Liver (tissue), 3 donors: Measurements from ENCODE around the gene C21orf58.

ENCODE experiments used
- ATF3 ChIP-seq: IDR thresholded peaks from 2 replicates; pipeline ENCODE4 v1.6.1; 2016; ENCODE audit warnings: antibody characterized with exemption
- CTCF ChIP-seq: fragments of 150-350 bp; IDR thresholded peaks from 2 replicates; pipeline ENCODE4 v1.5.1; 2017; ENCODE audit warnings: improper control_type of control experiment, low read depth, low read length; ENCODE audit not compliant: missing input control
- EGR1 ChIP-seq, 2 donors: IDR thresholded peaks; 2 replicates each; pipeline ENCODE4 v1.6.1; 2016 to 2018; ENCODE audit warnings: antibody characterized with exemption in 2 of 2, low read depth in 2 of 2
- FOXA1 ChIP-seq: IDR thresholded peaks from 2 replicates; pipeline ENCODE4 v1.6.1; 2016; ENCODE audit warnings: antibody characterized with exemption
- GABPA ChIP-seq, 2 donors: IDR thresholded peaks in 1 of 2; conservative IDR thresholded peaks in 1 of 2; 2 replicates each; pipeline ENCODE4 v1.6.1; 2016; ENCODE audit warnings: antibody characterized with exemption in 2 of 2, mild to moderate bottlenecking in 1 of 2, moderate library complexity in 1 of 2
- HNF4G ChIP-seq: IDR thresholded peaks from 2 replicates; pipeline ENCODE4 v1.6.1; 2016; ENCODE audit warnings: antibody characterized with exemption
- MAX ChIP-seq: IDR thresholded peaks from 2 replicates; pipeline ENCODE4 v1.6.1; 2016; ENCODE audit warnings: antibody characterized with exemption
- NR2F2 ChIP-seq: IDR thresholded peaks from 2 replicates; pipeline ENCODE4 v1.6.1; 2016; ENCODE audit warnings: antibody characterized with exemption
- RAD21 ChIP-seq, 2 donors: IDR thresholded peaks; 2 replicates each; pipeline ENCODE4 v1.6.1; 2016; ENCODE audit warnings: antibody characterized with exemption in 2 of 2, mild to moderate bottlenecking in 2 of 2
- REST ChIP-seq: IDR thresholded peaks from 2 replicates; pipeline ENCODE4 v1.6.1; 2016; ENCODE audit warnings: antibody characterized with exemption, mild to moderate bottlenecking
- SP1 ChIP-seq: IDR thresholded peaks from 2 replicates; pipeline ENCODE4 v1.6.1; 2018; ENCODE audit warnings: antibody characterized with exemption, mild to moderate bottlenecking
- TAF1 ChIP-seq: conservative IDR thresholded peaks from 2 replicates; pipeline ENCODE4 v1.6.1; 2016; ENCODE audit warnings: antibody characterized with exemption, mild to moderate bottlenecking
- YY1 ChIP-seq: IDR thresholded peaks from 2 replicates; pipeline ENCODE4 v1.6.1; 2016; ENCODE audit warnings: antibody characterized with exemption, mild to moderate bottlenecking
- ZBTB33 ChIP-seq: IDR thresholded peaks from 2 replicates; pipeline ENCODE4 v1.6.1; 2016; ENCODE audit warnings: antibody characterized with exemption
- donor health status: healthy.
- donor health status: healthy.

GRCh38 chr21:46372014-46372485 is 48.4 kb upstream of the C21orf58 start:
- TF ChIP-seq CTCF: no peak
- TF ChIP-seq EGR1 (IDR thresholded peaks at IDR 0.05; ENCODE audit: low read depth in 2 of 2): no peak
- TF ChIP-seq HNF4G: no peak
- no peak for TF ChIP-seq RAD21 (IDR thresholded peaks at IDR 0.05)
- TF ChIP-seq ZBTB33: no peak
- no peak for TF ChIP-seq ATF3
- TF ChIP-seq SP1: no peak
- no peak for TF ChIP-seq YY1
- TF ChIP-seq REST: no peak
- no peak for TF ChIP-seq MAX
- no peak for TF ChIP-seq TAF1
- no peak for TF ChIP-seq FOXA1
- no peak for TF ChIP-seq GABPA (IDR thresholded peaks at IDR 0.05 in 1 of 2, conservative IDR thresholded peaks at IDR 0.05 in 1 of 2)
- no peak for TF ChIP-seq NR2F2
